Small intestine (tissue), 7 donors: ENCODE results near the gene MTFR1L. TPM values are rescaled to one million over a fixed set of nuclear protein-coding genes. Genes with fewer than 3 reads are reported as not detected.

Experiments used
- DNase-seq, 2 donors: peaks; one replicate each; pipeline versions ENCODE4 v3.0.0 to v3.0.0-alpha.2; 2013
- FAIRE-seq: peaks from 2 replicates; lab custom pipeline; 2012; peaks lifted over from hg19 to GRCh38; lab: Jason Lieb, UNC
- H3K27ac ChIP-seq, 3 donors: one replicate each; pipeline ENCODE4 v1.5.1; 2013; ENCODE audit warnings: low read length in 2 of 3, mild to moderate bottlenecking in 2 of 3, control low read depth in 1 of 3, inconsistent platforms in 1 of 3, low read depth in 1 of 3, moderate library complexity in 1 of 3
- H3K27me3 ChIP-seq, 3 donors: one replicate each; pipeline ENCODE4 v1.6.1; 2013; ENCODE audit warnings: low read length in 3 of 3, inconsistent platforms in 1 of 3; ENCODE audit not compliant: control insufficient read depth in 3 of 3, insufficient read depth in 3 of 3
- H3K36me3 ChIP-seq, 3 donors: one replicate each; pipeline ENCODE4 v1.6.1; 2013; ENCODE audit warnings: low read length in 3 of 3, inconsistent platforms in 1 of 3, low read depth in 1 of 3, mild to moderate bottlenecking in 1 of 3, moderate library complexity in 1 of 3; ENCODE audit not compliant: control insufficient read depth in 3 of 3, insufficient read depth in 2 of 3
- H3K4me1 ChIP-seq, 3 donors: one replicate each; pipeline ENCODE4 v1.6.1; 2013; ENCODE audit warnings: low read length in 2 of 3, inconsistent platforms in 1 of 3, low read depth in 1 of 3, mild to moderate bottlenecking in 1 of 3, moderate library complexity in 1 of 3; ENCODE audit not compliant: control insufficient read depth in 3 of 3, insufficient read depth in 2 of 3
- H3K4me3 ChIP-seq, 3 donors: one replicate each; pipeline ENCODE4 v1.5.1; 2013; ENCODE audit warnings: low read length in 3 of 3, control low read depth in 1 of 3, inconsistent platforms in 1 of 3, low read depth in 1 of 3, mild to moderate bottlenecking in 1 of 3, moderate library complexity in 1 of 3
- H3K9me3 ChIP-seq, 2 donors: one replicate each; pipeline ENCODE4 v1.6.1; 2013; ENCODE audit warnings: low read depth in 1 of 2, low read length in 1 of 2; ENCODE audit not compliant: control insufficient read depth in 2 of 2, insufficient read depth in 1 of 2
- WGBS, 3 donors: extraction: QIAGEN DNeasy Blood & Tissue Kit; methylation state at CpG; one replicate each; pipeline ENCODE4 v1.1.7; 2013; 5-methylcytosine and 5-hydroxymethylcytosine counted together
- polyA plus RNA-seq, 4 donors: library from polyadenylated mRNA; stranded (reverse) in 3 of 4; unstranded in 1 of 4; fragments of 200-250 nt in 3 of 4; fragments of 120-200 nt in 1 of 4; gene quantifications; one replicate each; pipeline versions ENCODE4 v1.2.1 to v1.2.3, GENCODE V29; 2013
- donor health status: healthy with polysubstance abuse.
- donor health status: control.
- donor health status: control.
- donor health status: Bipolar disorder and iron deficiency.
- donor health status: healthy.

MTFR1L gene
- polyA plus RNA-seq, 4 donors = 37.7 to 181 (median 78.5) TPM

GRCh38 chr1:25784575-25785051, 35.1 kb upstream of the MTFR1L start:
- Histone ChIP-seq H3K4me1 (peaks cover 0 to 33% (median 0%) of the 10 kb centered on the region in 3 donors), H3K4me3 (no peak overlapping the region), H3K9me3 (no peaks in the 10 kb centered on the region), H3K36me3 (peaks cover 0 to 53% (median 0%) of the 10 kb centered on the region in 3 donors), H3K27me3 (no peaks in the 10 kb centered on the region), H3K27ac (no peak overlapping the region)
- WGBS, 3 donors = 67 to 76% (median 70%) methylated on average over 9 of the region's 9 CpGs
- FAIRE-seq (no peak), DNase-seq (no peak)

DNA sequence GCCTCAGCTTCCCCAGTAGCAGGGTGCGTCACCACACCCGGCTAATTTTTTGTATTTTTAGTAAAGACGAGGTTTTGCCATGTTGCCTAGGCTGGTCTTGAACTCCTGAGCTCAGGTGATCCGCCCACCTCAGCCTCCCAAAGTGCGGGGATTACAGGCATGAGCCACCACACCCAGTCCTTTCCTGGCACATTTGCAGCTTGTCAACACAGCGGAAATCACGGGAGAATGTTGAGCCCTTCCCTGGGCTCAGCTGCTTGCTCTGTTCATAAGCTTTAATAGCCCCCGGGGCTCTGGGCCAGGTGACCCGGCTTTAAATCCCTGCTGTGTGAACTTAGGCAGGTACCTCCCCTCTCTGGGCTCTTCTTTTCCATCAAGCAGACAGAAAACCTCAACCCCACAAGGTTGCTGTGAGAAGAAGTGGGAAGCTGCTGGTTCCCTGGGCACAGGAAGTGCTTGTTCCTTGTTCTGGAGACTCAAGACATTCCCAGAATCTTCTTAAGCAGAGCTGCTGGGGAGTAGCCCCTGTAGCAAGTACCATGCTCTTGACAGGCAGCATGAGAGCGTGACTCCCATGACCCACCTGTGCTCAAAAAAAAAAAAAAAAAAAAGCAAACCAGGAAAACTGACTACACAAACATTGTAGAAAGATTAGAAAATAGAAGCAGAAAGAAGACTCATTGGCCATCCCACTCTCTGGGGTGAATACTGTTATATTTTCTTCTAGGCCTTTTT, 34.3 kb upstream of the MTFR1L start:
- WGBS, 3 donors = 40 to 70% (median 49%) methylated on average over 10 of the region's 10 CpGs
- peaks cover 0 to 25% (median 0%) of the 10 kb centered on the region in 3 donors for H3K4me1 ChIP-seq
- DNase-seq = no peak
- FAIRE-seq = no peak
- no peak overlapping the region for H3K4me3 ChIP-seq
- H3K36me3 ChIP-seq = peaks cover 0 to 53% (median 0%) of the 10 kb centered on the region in 3 donors
- H3K9me3 ChIP-seq = no peaks in the 10 kb centered on the region
- no peak overlapping the region for H3K27ac ChIP-seq
- H3K27me3 ChIP-seq = no peaks in the 10 kb centered on the region

DNA sequence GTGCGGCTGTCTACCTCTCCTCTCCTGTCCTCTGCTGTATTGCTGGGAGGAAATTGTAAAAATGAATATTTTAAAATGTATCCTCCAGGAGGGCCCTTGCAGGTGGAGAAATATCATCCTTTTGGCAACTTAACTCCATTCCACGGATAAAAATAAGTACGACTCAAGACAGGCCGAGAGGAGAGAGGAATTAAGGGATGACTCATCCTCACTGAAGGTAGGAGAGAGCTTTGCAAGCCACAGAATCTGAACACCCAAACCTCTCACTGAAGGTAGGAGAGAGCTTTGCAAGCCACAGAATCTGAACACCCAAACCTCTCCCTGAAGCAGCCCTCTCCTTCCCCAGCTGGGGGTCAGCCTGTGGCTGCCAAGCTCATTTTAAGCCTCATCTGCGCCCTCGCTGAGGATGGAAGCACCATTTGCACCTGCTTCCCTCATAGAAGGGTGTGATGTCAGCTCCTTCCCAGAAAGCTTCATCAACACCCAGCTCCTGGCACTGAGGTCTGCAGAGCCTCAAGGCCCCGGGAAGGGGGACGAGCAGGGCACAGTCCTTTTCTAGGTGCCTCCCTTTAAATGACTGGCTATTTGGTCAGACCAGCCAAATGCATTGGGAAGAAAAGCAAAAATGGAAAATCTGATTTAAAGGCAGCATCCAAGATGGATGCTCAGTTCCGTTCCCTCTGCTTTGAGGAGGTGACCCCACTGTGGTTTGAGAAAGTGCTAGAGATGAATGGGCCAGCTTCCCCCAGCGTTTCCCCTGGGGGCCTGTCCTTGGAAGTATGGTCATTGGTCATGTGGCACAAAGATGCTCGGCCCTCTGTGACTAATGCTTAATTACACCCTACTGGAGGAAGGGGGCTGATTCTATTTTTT, 32.6 kb upstream of the MTFR1L start:
- WGBS, 3 donors = 73 to 80% (median 79%) methylated on average over 11 of the region's 11 CpGs

DNA sequence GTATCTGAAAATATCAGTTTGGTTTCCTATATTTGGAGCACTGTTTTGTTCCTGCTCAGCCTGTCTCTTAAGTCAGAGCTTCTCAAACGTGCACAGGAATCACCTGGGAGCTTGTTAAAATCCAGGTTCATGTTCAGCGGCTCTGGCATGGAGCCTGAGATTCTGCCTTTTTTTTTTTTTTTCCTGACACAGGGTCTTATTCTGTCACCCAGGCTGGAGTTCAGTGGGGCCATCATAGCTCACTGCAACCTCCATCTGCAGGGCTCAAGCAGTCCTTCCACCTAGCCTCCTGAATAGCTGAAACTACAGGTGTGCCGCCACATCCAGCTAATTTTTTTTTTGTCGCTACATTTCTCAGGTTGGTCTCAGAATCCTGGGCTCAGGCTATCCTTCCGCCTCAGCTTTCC, 32.0 kb upstream of the MTFR1L start:
- H3K4me3 ChIP-seq = no peak overlapping the region
- H3K27ac ChIP-seq = no peak overlapping the region
- H3K4me1 ChIP-seq = peaks cover 0 to 13% (median 0%) of the 10 kb centered on the region in 3 donors
- H3K36me3 ChIP-seq = peaks cover 0 to 39% (median 0%) of the 10 kb centered on the region in 3 donors
- H3K9me3 ChIP-seq = no peaks in the 10 kb centered on the region
- FAIRE-seq (no peak), DNase-seq (no peak)
- 82 to 89% (median 89%) methylated on average over 5 of the region's 5 CpGs for WGBS, 3 donors
- H3K27me3 ChIP-seq = no peaks in the 10 kb centered on the region

More for the DNA sequence above, 32.6 kb upstream of the MTFR1L start:
- no peaks in the 10 kb centered on the region for H3K27me3 ChIP-seq
- peaks cover 0 to 44% (median 0%) of the 10 kb centered on the region in 3 donors for H3K36me3 ChIP-seq
- no peak for FAIRE-seq
- DNase-seq = no peak
- H3K4me1 ChIP-seq = peaks cover 0 to 18% (median 0%) of the 10 kb centered on the region in 3 donors
- no peaks in the 10 kb centered on the region for H3K9me3 ChIP-seq
- no peak overlapping the region for H3K4me3 ChIP-seq
- H3K27ac ChIP-seq = no peak overlapping the region

- FAIRE-seq (no peak), DNase-seq (no peak)
- Histone ChIP-seq H3K4me1 (peaks cover 0 to 13% (median 0%) of the 10 kb centered on the region in 3 donors), H3K27ac (no peak overlapping the region), H3K27me3 (no peaks in the 10 kb centered on the region), H3K9me3 (no peaks in the 10 kb centered on the region), H3K36me3 (peaks cover 0 to 20% (median 0%) of the 10 kb centered on the region in 3 donors), H3K4me3 (no peak overlapping the region)
- WGBS, 3 donors = 83 to 88% (median 87%) methylated on average over 6 of the region's 6 CpGs
Observed at GRCh38 chr1:25790472-25790871, 29.3 kb upstream of the MTFR1L start.

DNA sequence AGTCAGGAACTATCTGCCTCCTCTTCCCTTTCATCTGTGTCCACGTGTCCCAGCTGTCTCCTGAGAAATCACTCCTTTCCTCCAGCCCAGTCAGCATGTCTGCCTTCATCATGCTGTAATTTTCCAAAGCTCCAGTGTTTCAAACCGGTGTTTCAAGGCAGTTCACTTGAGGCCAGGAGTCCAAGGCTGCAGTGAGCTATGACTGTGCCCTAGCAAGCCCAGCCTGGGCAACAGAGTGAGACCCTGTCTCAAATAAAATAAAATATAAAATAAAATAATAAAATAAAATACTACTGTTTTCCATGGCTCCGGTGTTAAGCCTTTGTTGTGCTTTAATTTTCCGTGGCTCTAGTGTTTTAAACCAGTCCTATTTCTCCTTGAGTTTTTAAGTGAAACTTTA, 27.6 kb upstream of the MTFR1L start:
- Histone ChIP-seq H3K36me3 (peaks cover 0 to 17% (median 0%) of the 10 kb centered on the region in 3 donors), H3K27me3 (no peaks in the 10 kb centered on the region), H3K4me1 (peaks cover 0 to 27% (median 0%) of the 10 kb centered on the region in 3 donors), H3K9me3 (no peaks in the 10 kb centered on the region), H3K4me3 (no peak overlapping the region), H3K27ac (no peak overlapping the region)
- DNase-seq = no peak
- 59 to 66% (median 60%) methylated on average over 4 of the region's 4 CpGs for WGBS, 3 donors
- no peak for FAIRE-seq

- H3K4me3 ChIP-seq = no peak overlapping the region
- WGBS, 3 donors = 67 to 79% (median 76%) methylated on average over 7 of the region's 7 CpGs
- H3K27me3 ChIP-seq = no peaks in the 10 kb centered on the region
- H3K27ac ChIP-seq = no peak overlapping the region
- peaks cover 0 to 33% (median 0%) of the 10 kb centered on the region in 3 donors for H3K4me1 ChIP-seq
- no peaks in the 10 kb centered on the region for H3K9me3 ChIP-seq
- H3K36me3 ChIP-seq = peaks cover 0 to 7% (median 0%) of the 10 kb centered on the region in 3 donors
- no peak for DNase-seq
- no peak for FAIRE-seq
Observed at GRCh38 chr1:25793585-25794170, 26.1 kb upstream of the MTFR1L start.

- DNase-seq (no peak), FAIRE-seq (no peak)
- Histone ChIP-seq H3K4me3 (no peak overlapping the region), H3K36me3 (peaks cover 0 to 7% (median 0%) of the 10 kb centered on the region in 3 donors), H3K9me3 (no peaks in the 10 kb centered on the region), H3K27ac (no peak overlapping the region), H3K4me1 (peaks cover 0 to 39% (median 0%) of the 10 kb centered on the region in 3 donors), H3K27me3 (no peaks in the 10 kb centered on the region)
- 64 to 76% (median 75%) methylated on average over 8 of the region's 8 CpGs for WGBS, 3 donors
Observed at GRCh38 chr1:25794325-25794724, 25.4 kb upstream of the MTFR1L start.
